ENCODE measurements around the gene TRAF3IP3.

- TF ChIP-seq CTCF (IDR thresholded peaks at IDR 0.05) (no peak), POLR2A (IDR thresholded peaks at IDR 0.05) (no peak)
These were observed 4.1 kb upstream of the TRAF3IP3 start for GRCh38 chr1:209751627-209752231.
